GM19043 (cell line): ENCODE data around the gene SERTAD3.
"Not testable (repeated sequence)": the region's sequence is repeated elsewhere in the genome, so short reads cannot be mapped to it uniquely, and the experiment has no call there.

Experiments used
- ATAC-seq: cut with Tn5 transposase; IDR thresholded peaks from one replicate; pipeline ENCODE4 v1.9.1; 2021; ENCODE audit warnings: low read depth; ENCODE audit not compliant: unreplicated experiment

The SERTAD3 gene

GRCh38 chr19:40460185-40460584 lies 16.1 kb upstream of the SERTAD3 start:
- ATAC-seq = no peak

GRCh38 chr19:40458597-40458974 lies 14.5 kb upstream of the SERTAD3 start:
- ATAC-seq = no peak

- ATAC-seq = no peak
Observed at GRCh38 chr19:40457953-40458596, 13.9 kb upstream of the SERTAD3 start.

- ATAC-seq = no peak
Observed at GRCh38 chr19:40457048-40457447, 12.9 kb upstream of the SERTAD3 start.

- ATAC-seq = not testable (repeated sequence)
Observed at GRCh38 chr19:40453943-40454342, 9.8 kb upstream of the SERTAD3 start.

- no peak for ATAC-seq
Observed at GRCh38 chr19:40453151-40453735, 9.1 kb upstream of the SERTAD3 start.

- ATAC-seq = no peak
Observed at GRCh38 chr19:40452016-40452415, 7.9 kb upstream of the SERTAD3 start.

GRCh38 chr19:40450664-40451063 lies 6.5 kb upstream of the SERTAD3 start:
- ATAC-seq = no peak

GRCh38 chr19:40449506-40449905 lies 5.4 kb upstream of the SERTAD3 start:
- ATAC-seq = no peak

GRCh38 chr19:40446263-40446784 lies 2.2 kb upstream of the SERTAD3 start:
- no peak for ATAC-seq

GRCh38 chr19:40445780-40446262 lies 1.7 kb upstream of the SERTAD3 start:
- no peak for ATAC-seq

- no peak for ATAC-seq
Observed at GRCh38 chr19:40444825-40445312, 734 bp upstream of the SERTAD3 start.

GRCh38 chr19:40443131-40443999 lies 770 bp downstream of the SERTAD3 start:
- ATAC-seq = peak; percentile 60

- ATAC-seq = no peak
Observed at GRCh38 chr19:40442328-40443130, 1.6 kb downstream of the SERTAD3 start.

- no peak for ATAC-seq
Observed at GRCh38 chr19:40441719-40442253, 2.3 kb downstream of the SERTAD3 start.

- ATAC-seq = no peak
Observed at GRCh38 chr19:40438284-40438683, 5.9 kb downstream of the SERTAD3 start.

- ATAC-seq = peak; percentile 54
Observed at GRCh38 chr19:40433391-40434216, 10.5 kb downstream of the SERTAD3 start.

GRCh38 chr19:40432760-40433159 lies 11.4 kb downstream of the SERTAD3 start:
- ATAC-seq = not testable (repeated sequence)

- ATAC-seq = no peak
Observed at GRCh38 chr19:40431698-40432097, 12.4 kb downstream of the SERTAD3 start.
